GM21825 (cell line): ENCODE measurements around the gene COL13A1.

ENCODE experiments used
- ATAC-seq: cut with Tn5 transposase; IDR thresholded peaks from one replicate; pipeline ENCODE4 v1.9.1; 2021; ENCODE audit warnings: mild to moderate bottlenecking, moderate library complexity; ENCODE audit not compliant: unreplicated experiment

Gene COL13A1

DNA sequence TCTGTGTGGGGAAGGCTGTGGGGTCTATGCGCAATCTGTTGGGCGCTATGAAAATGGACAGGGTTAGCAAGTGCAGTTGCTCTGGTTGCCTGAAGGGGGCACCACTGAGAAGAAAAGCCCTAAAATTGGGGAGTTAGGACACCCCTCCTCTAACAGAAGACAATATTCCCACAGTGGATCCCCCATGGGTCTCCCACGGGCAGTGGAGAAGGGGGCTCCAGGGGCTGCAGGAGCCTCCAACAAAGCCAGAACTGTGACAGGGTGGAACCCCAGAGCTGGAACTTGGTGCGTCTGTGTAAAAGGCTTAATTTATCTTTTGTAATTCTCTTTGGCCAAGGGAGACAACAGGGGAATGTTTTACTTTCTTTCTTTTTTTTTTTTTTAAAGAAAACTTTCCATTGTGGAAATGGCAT lies 12.5 kb upstream of the COL13A1 start:
- no peak for ATAC-seq

- ATAC-seq, result no peak
These were observed 9.9 kb upstream of the COL13A1 start for GRCh38 chr10:69791812-69792211.

DNA sequence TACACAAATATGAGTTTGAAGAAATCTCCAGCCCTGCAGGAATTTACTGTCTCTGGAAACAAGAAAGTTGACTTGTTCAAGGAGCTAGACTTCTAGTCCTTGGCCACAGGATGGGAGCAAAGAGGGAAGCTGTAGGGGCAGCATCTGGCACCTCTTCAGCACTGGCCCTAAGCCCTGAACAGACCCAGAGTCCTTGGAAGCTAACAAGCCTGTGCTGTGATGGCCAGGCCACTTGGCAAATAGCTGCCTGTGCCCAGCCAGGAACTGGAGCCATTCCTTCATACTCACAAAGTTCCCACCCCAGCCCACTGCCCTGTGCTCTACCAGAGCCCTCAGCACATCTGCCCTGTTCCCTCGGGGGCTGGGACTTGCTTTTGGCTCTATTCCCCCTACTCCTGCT lies 9.4 kb upstream of the COL13A1 start:
- ATAC-seq, result no peak

DNA sequence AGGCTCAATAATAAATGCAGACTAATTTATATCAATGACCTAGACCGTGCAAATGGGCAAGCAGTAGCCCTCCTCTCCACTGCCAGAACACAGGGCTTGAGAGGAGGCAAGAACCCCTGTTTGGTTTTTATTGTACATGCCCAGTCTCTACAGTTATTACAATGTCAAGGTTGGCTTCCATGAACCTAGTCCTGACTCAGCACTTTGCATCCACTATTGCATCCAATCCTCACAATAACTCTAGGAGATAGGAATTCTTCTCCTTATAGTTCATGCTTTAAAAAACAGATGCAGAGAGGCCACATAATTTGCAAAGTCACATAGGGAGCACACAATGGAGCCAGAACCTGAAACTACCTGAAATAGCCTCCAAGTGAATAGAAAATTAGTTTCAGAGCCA lies 7.0 kb upstream of the COL13A1 start:
- ATAC-seq, result no peak

DNA sequence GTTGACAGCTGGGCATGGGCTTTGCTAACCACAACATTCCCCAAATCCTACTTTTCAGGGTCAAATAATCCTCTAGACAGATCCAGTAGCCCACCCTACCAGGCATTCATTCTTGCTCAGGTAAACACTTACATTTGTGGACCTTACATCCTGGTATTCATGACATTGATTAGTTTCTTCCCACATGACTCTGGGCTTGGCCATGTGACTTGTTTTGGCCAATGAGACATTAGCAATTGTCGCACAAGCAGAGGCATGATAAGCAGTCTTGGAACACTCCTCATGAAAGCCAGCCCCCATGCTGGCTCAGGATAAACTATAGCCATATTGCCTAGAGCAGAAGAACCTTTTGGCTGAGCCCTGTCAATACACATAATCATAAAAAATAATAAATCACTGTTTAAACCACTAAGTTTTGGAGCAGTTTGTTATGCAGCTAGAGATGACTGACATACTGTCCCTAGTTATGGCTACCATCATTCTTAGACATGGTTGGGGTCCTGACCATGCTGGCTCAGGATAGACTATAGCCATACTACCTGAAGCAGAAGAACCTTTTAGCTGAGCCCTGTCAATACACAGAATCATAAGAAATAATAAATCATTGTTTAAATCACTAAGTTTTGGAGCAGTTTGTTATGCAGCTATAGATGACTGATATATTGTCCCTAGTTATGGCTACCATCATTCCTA lies 6.3 kb upstream of the COL13A1 start:
- ATAC-seq, result no peak

DNA sequence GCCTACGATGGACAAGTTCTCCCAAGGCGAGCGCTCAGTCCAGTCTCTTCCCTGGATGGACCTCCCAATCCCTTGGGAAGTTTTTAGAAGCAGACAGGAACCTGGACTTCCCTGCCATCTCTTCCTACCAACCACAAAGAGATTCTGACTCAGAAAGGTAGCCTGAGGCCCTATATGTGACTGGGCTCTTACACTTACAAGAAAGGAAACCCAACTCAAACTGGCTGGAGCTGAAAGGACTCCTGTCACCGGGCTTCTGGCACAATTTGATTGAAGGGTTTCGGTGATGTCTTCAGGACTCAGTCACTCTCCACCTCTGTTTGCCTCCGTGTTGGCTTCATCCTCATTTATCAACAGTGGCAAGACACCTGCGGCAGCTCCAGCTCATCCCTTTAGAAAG lies 3.7 kb upstream of the COL13A1 start:
- ATAC-seq, result no peak

DNA sequence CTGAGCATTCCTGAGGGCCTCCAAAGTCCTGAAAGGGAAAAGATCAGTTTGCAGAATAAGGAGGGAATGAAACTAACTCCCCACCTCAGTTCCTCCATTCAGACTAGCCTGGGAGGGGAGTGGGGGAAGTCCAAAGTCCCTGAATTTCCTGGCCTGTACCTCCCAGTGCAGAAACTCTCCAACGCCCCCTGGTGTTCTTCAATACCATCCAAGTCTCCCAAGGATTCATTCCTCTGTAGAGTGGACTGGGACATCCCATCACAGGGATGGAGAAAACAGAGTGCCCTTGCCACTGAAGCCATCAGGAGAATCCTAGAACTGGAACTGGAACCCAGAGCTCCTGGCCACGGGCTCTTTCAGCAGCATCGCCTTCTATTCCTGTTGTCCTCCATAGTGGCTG lies 1.6 kb upstream of the COL13A1 start:
- no peak for ATAC-seq

- ATAC-seq, result no peak
These were observed 1.0 kb upstream of the COL13A1 start for GRCh38 chr10:69800665-69801064.

DNA sequence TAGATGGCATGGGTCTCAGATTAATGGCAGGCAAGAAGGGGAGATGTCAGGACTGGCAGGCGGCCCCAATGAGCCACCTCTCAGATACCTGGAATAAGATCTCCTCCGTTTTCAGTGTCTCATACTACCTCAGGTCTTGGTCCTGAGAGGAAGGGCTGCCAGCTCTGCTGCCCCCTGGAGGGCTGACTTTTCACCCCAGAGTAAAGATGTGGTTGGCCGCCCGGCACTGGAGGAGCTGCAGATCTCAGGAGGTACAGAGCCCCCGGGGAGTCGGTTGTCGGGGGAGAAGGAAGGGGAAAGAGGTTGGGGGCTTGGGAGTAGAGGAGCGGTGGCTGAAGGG lies 642 bp upstream of the COL13A1 start:
- ATAC-seq, result no peak

DNA sequence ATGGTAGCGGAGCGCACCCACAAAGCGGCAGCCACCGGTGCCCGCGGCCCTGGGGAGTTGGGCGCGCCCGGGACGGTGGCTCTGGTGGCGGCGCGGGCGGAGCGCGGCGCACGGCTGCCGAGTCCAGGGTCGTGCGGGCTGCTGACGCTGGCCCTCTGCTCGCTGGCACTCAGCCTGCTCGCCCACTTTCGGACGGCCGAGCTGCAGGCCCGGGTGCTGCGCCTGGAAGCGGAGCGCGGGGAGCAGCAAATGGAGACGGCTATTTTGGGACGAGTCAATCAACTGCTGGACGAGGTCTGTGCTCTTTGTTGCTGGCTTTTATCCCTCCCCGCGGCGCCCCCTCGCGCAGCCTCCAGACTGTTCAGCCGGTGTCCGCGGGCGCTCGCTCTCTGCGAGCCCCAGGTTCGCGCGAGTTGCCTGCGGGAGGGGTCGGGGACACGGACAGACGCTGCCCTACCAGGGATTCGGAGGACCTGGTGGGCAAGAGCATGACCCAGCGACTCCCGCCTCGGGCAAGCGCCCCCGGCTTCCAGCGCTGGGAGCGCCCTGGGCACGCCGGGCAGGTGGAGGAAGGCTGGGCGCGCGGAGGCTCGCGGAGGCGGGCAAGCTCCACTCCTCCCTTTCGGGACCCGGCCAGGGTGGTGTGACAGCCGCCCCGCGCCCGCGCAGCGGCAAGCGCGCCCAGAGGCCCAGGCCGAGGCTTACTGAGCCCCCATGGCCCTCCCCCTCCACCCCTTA lies 887 bp downstream of the COL13A1 start:
- ATAC-seq, result no peak

- no peak for ATAC-seq
These were observed 2.1 kb downstream of the COL13A1 start for GRCh38 chr10:69803809-69804208.

- no peak for ATAC-seq
These were observed 3.1 kb downstream of the COL13A1 start for GRCh38 chr10:69804775-69805174.

- no peak for ATAC-seq
These were observed 5.4 kb downstream of the COL13A1 start for GRCh38 chr10:69807122-69807521.

DNA sequence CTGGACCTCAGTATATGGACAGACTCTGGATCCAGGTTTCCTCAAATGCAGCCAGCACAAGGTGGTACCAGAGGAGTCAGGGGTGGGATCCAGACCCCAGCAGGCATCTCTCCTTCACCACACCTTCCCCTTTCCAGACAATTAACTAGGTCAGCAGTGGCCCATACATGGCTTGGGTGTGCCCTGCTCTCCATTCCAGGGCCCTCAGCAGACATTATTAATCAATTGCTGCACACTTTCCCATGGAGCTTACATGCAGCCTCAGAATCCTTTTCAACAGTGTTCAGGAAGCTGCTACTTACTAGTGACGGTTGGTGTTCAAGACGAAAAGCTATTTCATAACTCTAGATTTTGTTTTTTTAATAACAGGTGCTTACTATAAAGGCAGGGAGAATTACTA lies 6.0 kb downstream of the COL13A1 start:
- no peak for ATAC-seq

- ATAC-seq, result no peak
These were observed 7.6 kb downstream of the COL13A1 start for GRCh38 chr10:69809318-69809717.

GRCh38 chr10:69810097-69810496 lies 8.4 kb downstream of the COL13A1 start:
- ATAC-seq, result no peak

GRCh38 chr10:69810675-69811397 lies 9.1 kb downstream of the COL13A1 start:
- no peak for ATAC-seq

DNA sequence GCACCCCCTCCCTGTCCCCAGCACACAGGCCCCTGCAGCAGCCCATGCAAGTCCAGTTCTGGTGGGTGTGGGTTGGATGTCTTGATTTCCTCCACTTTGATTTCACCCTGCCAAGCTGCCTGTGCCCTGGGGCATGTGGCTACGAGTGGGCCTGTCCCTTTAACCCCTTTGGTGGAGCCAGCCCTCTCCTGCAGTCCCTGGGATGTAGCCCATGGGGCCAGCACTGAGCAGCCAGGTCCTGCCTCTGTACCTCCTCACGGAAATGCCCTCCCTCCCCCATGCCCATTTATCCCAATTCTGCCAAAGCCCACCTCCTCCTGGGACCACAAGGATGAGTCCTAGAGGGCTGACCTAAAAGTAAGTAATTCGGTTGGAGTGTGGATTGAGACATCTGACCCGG lies 11.9 kb downstream of the COL13A1 start:
- no peak for ATAC-seq

GRCh38 chr10:69814251-69814650 lies 12.5 kb downstream of the COL13A1 start:
- ATAC-seq, result no peak

DNA sequence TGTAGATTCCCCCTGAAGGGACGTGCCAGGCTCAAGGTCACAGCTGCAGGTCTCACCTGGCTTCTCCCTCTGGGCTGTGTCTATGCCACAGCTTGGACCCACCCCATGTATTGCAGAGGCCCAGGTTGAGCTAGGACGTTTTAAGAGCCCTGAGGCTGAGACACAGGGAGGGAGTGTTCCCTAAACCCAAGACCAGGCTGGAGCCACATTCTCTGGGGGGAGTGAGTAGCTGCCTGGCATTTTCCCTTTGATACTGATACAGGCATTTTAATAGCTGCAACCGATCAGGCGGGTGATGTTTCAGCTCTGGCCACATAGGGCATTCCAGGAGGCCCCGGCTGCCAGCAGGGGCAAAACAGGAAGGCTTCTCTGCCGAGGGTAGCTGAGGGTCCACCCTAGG lies 13.4 kb downstream of the COL13A1 start:
- ATAC-seq, result no peak

GRCh38 chr10:69816521-69816920 lies 14.8 kb downstream of the COL13A1 start:
- no peak for ATAC-seq

- no peak for ATAC-seq
These were observed 15.4 kb downstream of the COL13A1 start for GRCh38 chr10:69817078-69817581.
